Osteocyte (in vitro differentiated cells): ENCODE results near the gene YTHDF2. TPM values are rescaled to one million over a fixed set of nuclear protein-coding genes. Genes with fewer than 3 reads are reported as not detected.

ENCODE experiments used
- DNase-seq: peaks from one replicate; pipeline ENCODE4 v3.0.0; 2021; ENCODE audit warnings: mixed read lengths; ENCODE audit not compliant: unreplicated experiment; ENCODE audit errors: extremely low spot score
- H3K27ac Mint-ChIP-seq: one replicate; pipeline ENCODE4 v1.8.0; 2021; ENCODE audit warnings: mild to moderate bottlenecking, mixed read lengths; ENCODE audit not compliant: unreplicated experiment
- H3K27me3 Mint-ChIP-seq: one replicate; pipeline ENCODE4 v1.8.0; 2021; ENCODE audit warnings: mixed read lengths; ENCODE audit not compliant: unreplicated experiment
- H3K36me3 Mint-ChIP-seq: one replicate; pipeline ENCODE4 v1.8.0; 2021; ENCODE audit warnings: mixed read lengths; ENCODE audit not compliant: unreplicated experiment
- H3K4me1 Mint-ChIP-seq: one replicate; pipeline ENCODE4 v1.8.0; 2021; ENCODE audit warnings: mixed read lengths; ENCODE audit not compliant: unreplicated experiment
- H3K4me3 Mint-ChIP-seq: one replicate; pipeline ENCODE4 v1.8.0; 2021; ENCODE audit warnings: mild to moderate bottlenecking, moderate library complexity, mixed read lengths; ENCODE audit not compliant: unreplicated experiment
- H3K9me3 Mint-ChIP-seq: one replicate; pipeline ENCODE4 v1.8.0; 2021; ENCODE audit warnings: mixed read lengths; ENCODE audit not compliant: unreplicated experiment
- total RNA-seq: library from RNA; stranded (reverse); gene quantifications from 2 replicates; pipeline ENCODE4 v1.2.1, GENCODE V29; 2021
- TF ChIP-seq, protein P1 (sequence below): fragments of 200-600 bp; sonication (generic); IDR thresholded peaks from 2 replicates; pipeline ENCODE4 v1.5.0; 2021; ENCODE audit warnings: antibody characterized with exemption, mild to moderate bottlenecking, moderate library complexity

Gene YTHDF2
- total RNA-seq, 1 donor from 2014 or later: 82.6 TPM

DNA sequence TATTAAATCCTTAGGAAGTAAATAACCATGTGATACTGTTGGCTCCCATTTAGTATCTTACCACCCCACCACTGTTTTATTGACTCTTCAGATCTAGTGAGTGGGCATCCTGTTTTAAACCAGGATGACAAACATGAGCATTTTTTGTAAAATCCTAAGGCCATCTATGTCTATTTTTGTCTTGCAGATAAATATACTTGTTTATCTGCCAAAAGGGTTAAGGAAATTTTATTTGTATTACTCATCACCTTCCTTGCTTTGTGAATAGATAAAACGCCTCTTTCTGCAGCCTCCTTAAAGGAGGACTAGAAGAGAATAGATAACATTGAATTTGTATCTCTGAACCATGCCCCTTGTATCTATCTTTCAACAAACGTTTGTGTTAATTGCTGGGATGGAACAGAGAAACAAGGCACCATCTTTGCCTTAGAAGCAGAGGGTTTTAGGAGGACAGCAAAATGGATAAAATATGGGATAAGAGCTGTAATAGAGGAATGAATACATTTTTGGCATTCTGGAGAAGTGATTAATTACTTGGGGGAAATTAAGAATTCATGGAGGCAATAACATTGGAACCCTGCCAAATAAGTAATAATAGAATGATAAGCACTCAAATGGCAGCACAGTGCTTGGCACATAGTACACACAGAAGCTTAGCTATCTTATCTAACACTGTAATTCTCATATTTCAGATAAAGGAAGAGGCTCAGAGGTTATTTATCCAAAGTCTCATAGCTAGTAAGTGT lies 14.7 kb downstream of the YTHDF2 start:
- peaks cover 40% of the 10 kb centered on the region for H3K4me1 Mint-ChIP-seq
- H3K9me3 Mint-ChIP-seq: no peaks in the 10 kb centered on the region
- H3K27ac Mint-ChIP-seq: no peak overlapping the region
- no peak for DNase-seq
- H3K27me3 Mint-ChIP-seq: no peaks in the 10 kb centered on the region
- TF ChIP-seq, protein P1, sequence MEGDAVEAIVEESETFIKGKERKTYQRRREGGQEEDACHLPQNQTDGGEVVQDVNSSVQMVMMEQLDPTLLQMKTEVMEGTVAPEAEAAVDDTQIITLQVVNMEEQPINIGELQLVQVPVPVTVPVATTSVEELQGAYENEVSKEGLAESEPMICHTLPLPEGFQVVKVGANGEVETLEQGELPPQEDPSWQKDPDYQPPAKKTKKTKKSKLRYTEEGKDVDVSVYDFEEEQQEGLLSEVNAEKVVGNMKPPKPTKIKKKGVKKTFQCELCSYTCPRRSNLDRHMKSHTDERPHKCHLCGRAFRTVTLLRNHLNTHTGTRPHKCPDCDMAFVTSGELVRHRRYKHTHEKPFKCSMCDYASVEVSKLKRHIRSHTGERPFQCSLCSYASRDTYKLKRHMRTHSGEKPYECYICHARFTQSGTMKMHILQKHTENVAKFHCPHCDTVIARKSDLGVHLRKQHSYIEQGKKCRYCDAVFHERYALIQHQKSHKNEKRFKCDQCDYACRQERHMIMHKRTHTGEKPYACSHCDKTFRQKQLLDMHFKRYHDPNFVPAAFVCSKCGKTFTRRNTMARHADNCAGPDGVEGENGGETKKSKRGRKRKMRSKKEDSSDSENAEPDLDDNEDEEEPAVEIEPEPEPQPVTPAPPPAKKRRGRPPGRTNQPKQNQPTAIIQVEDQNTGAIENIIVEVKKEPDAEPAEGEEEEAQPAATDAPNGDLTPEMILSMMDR: no peak
- H3K36me3 Mint-ChIP-seq: peaks cover 13% of the 10 kb centered on the region
- no peak overlapping the region for H3K4me3 Mint-ChIP-seq

- H3K9me3 Mint-ChIP-seq: no peaks in the 10 kb centered on the region
- DNase-seq: no peak
- H3K4me3 Mint-ChIP-seq: no peak overlapping the region
- no peak overlapping the region for H3K27ac Mint-ChIP-seq
- TF ChIP-seq, protein P1: no peak
- no peaks in the 10 kb centered on the region for H3K27me3 Mint-ChIP-seq
- peaks cover 18% of the 10 kb centered on the region for H3K36me3 Mint-ChIP-seq
- H3K4me1 Mint-ChIP-seq: peaks cover 17% of the 10 kb centered on the region
These were observed 19.0 kb downstream of the YTHDF2 start for GRCh38 chr1:28755701-28756100.

GRCh38 chr1:28756846-28757245 lies 20.1 kb downstream of the YTHDF2 start:
- H3K9me3 Mint-ChIP-seq: no peaks in the 10 kb centered on the region
- H3K27me3 Mint-ChIP-seq: no peaks in the 10 kb centered on the region
- no peak overlapping the region for H3K27ac Mint-ChIP-seq
- no peak overlapping the region for H3K4me3 Mint-ChIP-seq
- peaks cover 18% of the 10 kb centered on the region for H3K36me3 Mint-ChIP-seq
- H3K4me1 Mint-ChIP-seq: peaks cover 9% of the 10 kb centered on the region
- TF ChIP-seq, protein P1: peak; percentile 26
- DNase-seq: no peak

GRCh38 chr1:28758420-28758819 lies 21.7 kb downstream of the YTHDF2 start:
- Mint-ChIP-seq H3K27me3 (no peaks in the 10 kb centered on the region), H3K36me3 (peaks cover 19% of the 10 kb centered on the region), H3K4me3 (no peak overlapping the region), H3K9me3 (no peaks in the 10 kb centered on the region), H3K4me1 (peaks cover 7% of the 10 kb centered on the region), H3K27ac (no peak overlapping the region)
- TF ChIP-seq, protein P1: no peak
- DNase-seq: no peak

- no peaks in the 10 kb centered on the region for H3K27me3 Mint-ChIP-seq
- DNase-seq: no peak
- no peak overlapping the region for H3K27ac Mint-ChIP-seq
- no peak overlapping the region for H3K4me3 Mint-ChIP-seq
- H3K4me1 Mint-ChIP-seq: peaks cover 2% of the 10 kb centered on the region
- TF ChIP-seq, protein P1: no peak
- H3K9me3 Mint-ChIP-seq: no peaks in the 10 kb centered on the region
- H3K36me3 Mint-ChIP-seq: peaks cover 18% of the 10 kb centered on the region
These were observed 22.5 kb downstream of the YTHDF2 start for GRCh38 chr1:28759257-28759656.
